Measurements from ENCODE around the gene SLC24A4.

The SLC24A4 gene

DNA sequence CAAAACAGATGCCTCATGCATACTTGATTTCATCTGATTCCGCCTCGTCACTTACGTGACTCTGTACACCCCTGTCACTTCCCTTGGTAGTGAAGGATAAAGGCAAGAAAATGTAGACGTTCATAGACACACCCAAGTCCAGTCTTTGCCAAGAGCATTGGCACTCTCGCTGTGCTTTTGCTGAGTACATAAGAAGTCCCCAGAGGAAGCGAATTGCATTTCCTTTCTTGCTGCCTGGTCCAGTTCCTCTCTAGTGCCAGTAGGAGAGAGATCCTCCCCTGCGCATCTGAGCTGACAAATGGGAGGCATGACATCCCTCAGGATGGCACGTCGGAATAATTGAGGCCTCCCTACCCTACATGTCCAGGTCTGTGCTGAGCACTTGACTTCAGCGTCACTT lies 169.3 kb downstream of the SLC24A4 start:
- in situ Hi-C loops (cut with HindIII; ENCODE audit: low pct_ligation_motif_present, low sequenced_read_pairs), result no loop called here
- no peaks in the 10 kb centered on the region for H3K36me3 ChIP-seq (replicated peaks)
- TF ChIP-seq, protein P1, sequence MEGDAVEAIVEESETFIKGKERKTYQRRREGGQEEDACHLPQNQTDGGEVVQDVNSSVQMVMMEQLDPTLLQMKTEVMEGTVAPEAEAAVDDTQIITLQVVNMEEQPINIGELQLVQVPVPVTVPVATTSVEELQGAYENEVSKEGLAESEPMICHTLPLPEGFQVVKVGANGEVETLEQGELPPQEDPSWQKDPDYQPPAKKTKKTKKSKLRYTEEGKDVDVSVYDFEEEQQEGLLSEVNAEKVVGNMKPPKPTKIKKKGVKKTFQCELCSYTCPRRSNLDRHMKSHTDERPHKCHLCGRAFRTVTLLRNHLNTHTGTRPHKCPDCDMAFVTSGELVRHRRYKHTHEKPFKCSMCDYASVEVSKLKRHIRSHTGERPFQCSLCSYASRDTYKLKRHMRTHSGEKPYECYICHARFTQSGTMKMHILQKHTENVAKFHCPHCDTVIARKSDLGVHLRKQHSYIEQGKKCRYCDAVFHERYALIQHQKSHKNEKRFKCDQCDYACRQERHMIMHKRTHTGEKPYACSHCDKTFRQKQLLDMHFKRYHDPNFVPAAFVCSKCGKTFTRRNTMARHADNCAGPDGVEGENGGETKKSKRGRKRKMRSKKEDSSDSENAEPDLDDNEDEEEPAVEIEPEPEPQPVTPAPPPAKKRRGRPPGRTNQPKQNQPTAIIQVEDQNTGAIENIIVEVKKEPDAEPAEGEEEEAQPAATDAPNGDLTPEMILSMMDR (IDR thresholded peaks at IDR 0.05; ENCODE audit: low read depth, low read length, missing control alignments), result no peak
- no peak overlapping the region for H3K27ac ChIP-seq
- H3K4me3 ChIP-seq (ENCODE audit: low read depth, low read length), result no peak overlapping the region
- H3K27me3 ChIP-seq (replicated peaks), result no peaks in the 10 kb centered on the region
- DNase-seq, result no peak

DNA sequence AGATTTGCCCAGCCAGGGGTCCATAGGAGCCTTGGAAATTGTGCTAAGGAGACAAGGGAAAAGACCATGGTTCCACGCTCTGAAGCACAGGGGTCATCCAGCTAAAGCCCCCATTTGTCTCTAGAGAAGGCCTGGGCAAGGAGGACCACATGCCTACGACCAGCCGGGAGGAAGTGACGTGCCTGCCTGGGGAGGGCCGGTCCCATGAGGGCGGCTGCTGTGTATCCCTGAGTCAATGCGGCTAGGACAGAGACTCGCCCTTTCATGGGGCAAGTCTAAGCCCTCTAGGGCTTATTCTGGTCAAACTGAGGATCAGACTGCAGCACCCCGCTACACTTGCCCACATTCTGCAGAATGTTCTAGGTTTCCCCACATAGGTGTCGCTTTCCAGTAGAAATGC lies 170.1 kb downstream of the SLC24A4 start:
- no peak for DNase-seq
- TF ChIP-seq, protein P1 (IDR thresholded peaks at IDR 0.05; ENCODE audit: low read depth, low read length, missing control alignments), result no peak
- Histone ChIP-seq H3K4me3 (ENCODE audit: low read depth, low read length) (no peak overlapping the region), H3K27ac (no peak overlapping the region), H3K27me3 (replicated peaks) (no peaks in the 10 kb centered on the region), H3K36me3 (replicated peaks) (no peaks in the 10 kb centered on the region)
- in situ Hi-C loops (cut with HindIII; ENCODE audit: low pct_ligation_motif_present, low sequenced_read_pairs), result no loop called here

DNA sequence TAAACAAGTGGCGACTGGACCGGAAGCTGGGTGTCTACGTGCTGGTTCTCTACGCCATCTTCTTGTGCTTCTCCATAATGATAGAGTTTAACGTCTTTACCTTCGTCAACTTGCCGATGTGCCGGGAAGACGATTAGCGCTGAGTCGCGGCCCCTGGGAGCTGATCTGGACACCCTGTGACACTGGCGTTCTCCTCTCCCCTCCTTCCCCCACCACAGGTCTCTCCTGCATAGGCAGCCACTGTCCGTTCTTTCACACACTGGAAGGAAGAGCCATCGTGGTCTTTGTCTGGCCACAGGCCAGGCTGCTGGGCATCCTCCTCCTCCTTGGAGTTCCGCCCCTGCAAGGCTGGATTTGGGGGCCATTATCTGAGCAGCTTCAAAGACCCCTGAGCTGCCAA lies 170.5 kb downstream of the SLC24A4 start:
- in situ Hi-C loops (cut with HindIII; ENCODE audit: low pct_ligation_motif_present, low sequenced_read_pairs), result no loop called here
- no peak for DNase-seq
- Histone ChIP-seq H3K4me3 (ENCODE audit: low read depth, low read length) (no peak overlapping the region), H3K27me3 (replicated peaks) (no peaks in the 10 kb centered on the region), H3K27ac (no peak overlapping the region), H3K36me3 (replicated peaks) (no peaks in the 10 kb centered on the region)
- TF ChIP-seq, protein P1 (IDR thresholded peaks at IDR 0.05; ENCODE audit: low read depth, low read length, missing control alignments), result no peak

DNA sequence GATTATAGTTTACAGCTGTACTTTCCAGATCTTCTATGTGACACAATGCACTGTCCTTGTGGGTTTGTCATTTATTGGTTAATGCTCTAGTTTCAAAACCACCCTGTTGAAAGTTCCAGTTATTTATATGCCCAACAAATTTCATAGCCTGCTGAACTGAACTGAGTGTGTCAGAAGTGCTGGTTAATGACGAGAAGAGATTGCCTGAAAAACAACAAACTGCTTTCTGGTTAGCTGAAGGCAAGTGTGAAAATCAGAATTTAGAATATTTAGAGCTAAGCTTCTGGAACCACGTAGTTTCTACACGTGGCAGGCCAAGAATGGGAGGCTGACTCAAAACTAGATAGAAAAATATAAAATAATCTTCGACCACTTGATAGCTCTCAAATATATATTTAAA lies 171.5 kb downstream of the SLC24A4 start:
- H3K27ac ChIP-seq, result no peak overlapping the region

DNA sequence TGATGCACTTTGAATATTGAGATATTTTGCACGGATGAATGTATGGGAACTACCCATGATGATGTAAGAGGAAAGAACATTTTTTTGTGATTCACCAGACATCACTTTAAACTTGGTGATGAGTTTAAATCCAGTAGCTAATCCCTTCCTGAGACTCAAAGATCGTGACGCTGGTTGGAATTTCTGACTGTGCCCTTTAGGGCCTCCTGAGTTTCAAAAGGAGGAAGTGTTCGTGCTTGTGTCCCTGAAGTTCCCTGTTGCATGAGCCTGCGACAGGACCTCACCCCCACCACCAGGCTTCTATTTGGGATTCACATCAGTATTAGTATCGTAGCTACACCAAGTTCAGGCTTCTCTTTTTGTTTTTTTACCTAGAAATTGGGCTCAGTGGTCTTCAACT lies 172.1 kb downstream of the SLC24A4 start:
- Histone ChIP-seq H3K27me3 (replicated peaks) (no peaks in the 10 kb centered on the region), H3K36me3 (replicated peaks) (no peaks in the 10 kb centered on the region), H3K27ac (no peak overlapping the region), H3K4me3 (ENCODE audit: low read depth, low read length) (no peak overlapping the region)
- peak; percentile 40 for DNase-seq
- in situ Hi-C loops (cut with HindIII; ENCODE audit: low pct_ligation_motif_present, low sequenced_read_pairs), result no loop called here
- TF ChIP-seq, protein P1 (IDR thresholded peaks at IDR 0.05; ENCODE audit: low read depth, low read length, missing control alignments), result no peak

More for the DNA sequence above, 171.5 kb downstream of the SLC24A4 start:
- in situ Hi-C loops (cut with HindIII; ENCODE audit: low pct_ligation_motif_present, low sequenced_read_pairs), result no loop called here
- DNase-seq, result no peak
- Histone ChIP-seq H3K4me3 (ENCODE audit: low read depth, low read length) (no peak overlapping the region), H3K36me3 (replicated peaks) (no peaks in the 10 kb centered on the region), H3K27me3 (replicated peaks) (no peaks in the 10 kb centered on the region)
- TF ChIP-seq, protein P1 (IDR thresholded peaks at IDR 0.05; ENCODE audit: low read depth, low read length, missing control alignments), result no peak

DNA sequence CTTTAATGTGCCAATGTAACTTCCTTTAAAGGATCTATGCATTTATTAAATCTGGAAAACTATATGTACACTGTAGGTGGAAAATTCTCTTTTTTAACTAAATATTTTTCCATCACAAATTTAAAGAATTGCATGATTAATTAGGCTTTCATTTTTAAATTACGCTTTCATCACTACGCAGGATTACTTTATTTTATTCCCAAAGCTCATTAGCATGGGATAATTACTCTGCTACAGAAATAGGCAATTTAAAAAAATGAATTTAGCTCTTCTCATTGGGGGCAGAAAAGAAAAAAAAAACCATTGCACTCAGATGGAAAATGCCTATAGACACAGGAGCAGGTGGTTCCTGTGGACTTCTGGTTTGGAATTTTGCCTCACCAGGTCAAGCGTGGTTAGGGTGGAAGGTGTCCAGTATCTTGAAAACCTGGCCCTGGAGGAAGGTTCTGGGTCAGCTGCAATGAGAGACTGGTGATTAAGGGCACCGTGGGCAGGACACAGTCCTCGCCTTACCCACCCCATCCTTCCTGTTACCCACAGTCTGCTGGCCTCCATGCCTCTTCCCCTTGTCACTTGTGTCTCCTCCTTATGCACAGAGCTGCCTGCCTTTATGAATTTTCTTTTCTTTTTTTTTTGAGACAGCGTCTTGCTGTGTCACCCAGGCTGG lies 173.4 kb downstream of the SLC24A4 start:
- in situ Hi-C loops (cut with HindIII; ENCODE audit: low pct_ligation_motif_present, low sequenced_read_pairs), result no loop called here
- TF ChIP-seq, protein P1 (IDR thresholded peaks at IDR 0.05; ENCODE audit: low read depth, low read length, missing control alignments), result no peak
- no peaks in the 10 kb centered on the region for H3K27me3 ChIP-seq (replicated peaks)

More for the DNA sequence above, 173.4 kb downstream of the SLC24A4 start:
- DNase-seq, result no peak
- Histone ChIP-seq H3K4me3 (ENCODE audit: low read depth, low read length) (no peak overlapping the region), H3K36me3 (replicated peaks) (no peaks in the 10 kb centered on the region), H3K27ac (no peak overlapping the region)

Data from brain microvascular endothelial cell (primary cell).